ENCODE data around the gene PLCB1. TPM values are rescaled to one million over a fixed set of nuclear protein-coding genes. Genes with fewer than 3 reads are reported as not detected.

Gene PLCB1
- total RNA-seq, 3 donors from 2014 or later = 7.2 to 50.7 (median 8.8) TPM

- TF ChIP-seq CTCF (IDR thresholded peaks at IDR 0.05) = no peak
- no peaks in the 10 kb centered on the region for H3K9me3 ChIP-seq
- no peak overlapping the region for H3K4me3 ChIP-seq
- DNase-seq = no peak
- H3K4me1 ChIP-seq (ENCODE audit: low read depth) = no peaks in the 10 kb centered on the region
- no peaks in the 10 kb centered on the region for H3K36me3 ChIP-seq (ENCODE audit: low read depth)
- no peak for ATAC-seq
- intact Hi-C loops (cut with DNase I, micrococcal nuclease) = no loop called here
Measured at GRCh38 chr20:8151372-8151771, 19.3 kb downstream of the PLCB1 start.

DNA sequence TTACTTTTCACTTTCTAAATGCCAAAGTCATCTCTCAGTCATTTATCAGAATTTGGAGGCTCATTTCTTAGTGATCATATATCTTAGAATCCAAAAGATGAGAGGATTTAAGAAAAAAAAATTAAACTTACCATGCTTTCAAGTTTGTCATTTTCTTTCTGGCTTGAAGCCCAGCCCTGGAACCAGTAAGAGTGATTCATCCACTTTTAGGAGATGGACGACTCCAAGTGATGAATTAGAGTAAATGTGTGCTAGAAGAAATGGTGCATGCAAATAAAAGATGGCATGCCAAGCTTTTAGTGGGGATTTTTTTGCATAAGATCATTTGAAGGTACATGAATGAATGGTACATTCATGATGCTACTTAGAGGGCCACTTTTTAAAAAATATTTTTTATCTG lies 20.1 kb downstream of the PLCB1 start:
- intact Hi-C loops (cut with DNase I, micrococcal nuclease) = no loop called here
- no peak for TF ChIP-seq CTCF (IDR thresholded peaks at IDR 0.05)
- DNase-seq (no peak), ATAC-seq (no peak)
- Histone ChIP-seq H3K4me3 (no peak overlapping the region), H3K9me3 (no peaks in the 10 kb centered on the region), H3K36me3 (ENCODE audit: low read depth) (no peaks in the 10 kb centered on the region), H3K4me1 (ENCODE audit: low read depth) (no peaks in the 10 kb centered on the region)

GRCh38 chr20:8152847-8153246 lies 20.8 kb downstream of the PLCB1 start:
- ATAC-seq (no peak), DNase-seq (no peak)
- Histone ChIP-seq H3K4me3 (no peak overlapping the region), H3K36me3 (ENCODE audit: low read depth) (no peaks in the 10 kb centered on the region), H3K4me1 (ENCODE audit: low read depth) (no peaks in the 10 kb centered on the region), H3K9me3 (no peaks in the 10 kb centered on the region)
- no peak for TF ChIP-seq CTCF (IDR thresholded peaks at IDR 0.05)
- intact Hi-C loops (cut with DNase I, micrococcal nuclease) = no loop called here

DNA sequence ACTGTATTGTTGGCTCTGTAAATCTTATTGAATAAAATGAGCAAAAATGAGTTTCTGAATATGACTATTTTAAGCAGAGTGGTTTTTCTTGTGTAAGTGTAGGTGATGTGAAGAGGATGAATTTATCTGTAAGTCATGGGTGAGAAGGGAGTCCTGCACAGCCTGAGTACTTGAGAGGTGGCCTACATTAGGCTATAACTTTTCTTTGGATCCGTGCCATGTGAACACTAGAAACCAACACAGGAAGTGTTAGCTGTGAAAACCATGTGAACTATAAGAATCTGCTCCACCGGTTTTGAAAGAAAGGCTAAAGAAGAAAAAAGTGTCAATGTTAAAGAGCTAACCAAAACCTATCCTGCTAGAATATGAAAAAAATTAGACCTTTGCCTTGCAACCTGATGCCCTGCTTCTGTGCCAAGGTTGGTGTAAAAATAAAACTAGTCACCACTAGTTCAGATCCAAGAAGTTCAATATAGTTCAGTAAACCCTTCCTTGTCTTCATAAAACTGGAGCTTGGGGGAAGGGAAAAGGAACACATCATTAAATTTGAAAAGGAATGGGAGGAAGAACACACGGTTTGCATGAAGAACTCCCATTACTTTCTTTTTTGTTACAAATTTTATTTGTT lies 21.3 kb downstream of the PLCB1 start:
- ATAC-seq (peak; percentile 47), DNase-seq (peak in 1 of 3 donors; percentile 12)
- Histone ChIP-seq H3K4me1 (ENCODE audit: low read depth) (no peaks in the 10 kb centered on the region), H3K4me3 (no peak overlapping the region), H3K9me3 (no peaks in the 10 kb centered on the region), H3K36me3 (ENCODE audit: low read depth) (no peaks in the 10 kb centered on the region)
- intact Hi-C loops (cut with DNase I, micrococcal nuclease) = no loop called here
- no peak for TF ChIP-seq CTCF (IDR thresholded peaks at IDR 0.05)

- peaks cover 3% of the 10 kb centered on the region for H3K9me3 ChIP-seq
- DNase-seq = no peak
- TF ChIP-seq CTCF (IDR thresholded peaks at IDR 0.05) = no peak
- H3K4me1 ChIP-seq (ENCODE audit: low read depth) = no peaks in the 10 kb centered on the region
- H3K4me3 ChIP-seq = no peak overlapping the region
- no peaks in the 10 kb centered on the region for H3K36me3 ChIP-seq (ENCODE audit: low read depth)
- no peak for ATAC-seq
- intact Hi-C loops (cut with DNase I, micrococcal nuclease) = no loop called here
Measured at GRCh38 chr20:8154638-8155037, 22.6 kb downstream of the PLCB1 start.

- intact Hi-C loops (cut with DNase I, micrococcal nuclease) = no loop called here
- no peak for ATAC-seq
- Histone ChIP-seq H3K4me1 (ENCODE audit: low read depth) (no peaks in the 10 kb centered on the region), H3K9me3 (peaks cover 3% of the 10 kb centered on the region), H3K36me3 (ENCODE audit: low read depth) (no peaks in the 10 kb centered on the region), H3K4me3 (no peak overlapping the region)
- TF ChIP-seq CTCF (IDR thresholded peaks at IDR 0.05) = no peak
- no peak for DNase-seq
Measured at GRCh38 chr20:8155229-8155628, 23.2 kb downstream of the PLCB1 start.

Data from mucosa of descending colon (tissue), 3 donors.